Activated CD4-positive, alpha-beta memory T cell treated with anti-CD3 and anti-CD28 coated beads for 36 hours (primary cell): ENCODE results near the gene LIPG. TPM values are rescaled to one million over a fixed set of nuclear protein-coding genes. Genes with fewer than 3 reads are reported as not detected.
"Not testable (repeated sequence)": the region's sequence is repeated elsewhere in the genome, so short reads cannot be mapped to it uniquely, and the experiment has no call there.

ENCODE experiments used
- CTCF ChIA-PET: fragments of 350-600 bp; sonication (Branson Sonifier 250); formaldehyde crosslinking; loops from one replicate; lab custom pipeline; 2021; ENCODE audit warnings: antibody characterized with exemption, inconsistent platforms; lab: Charles Lee
- POLR2A ChIA-PET: fragments of 350-600 bp; sonication (Branson Sonifier 250); formaldehyde crosslinking; loops from one replicate; lab custom pipeline; 2021; ENCODE audit warnings: antibody characterized with exemption; lab: Charles Lee
- DNase-seq: peaks from one replicate; pipeline ENCODE4 v3.0.0-alpha.2; 2020
- H3K27ac Mint-ChIP-seq: one replicate; pipeline ENCODE4 v1.8.0; 2021; ENCODE audit warnings: mixed read lengths
- H3K27me3 Mint-ChIP-seq: one replicate; pipeline ENCODE4 v1.8.0; 2021; ENCODE audit warnings: mixed read lengths
- H3K36me3 Mint-ChIP-seq: one replicate; pipeline ENCODE4 v1.8.0; 2021; ENCODE audit warnings: mixed read lengths
- H3K4me1 Mint-ChIP-seq: one replicate; pipeline ENCODE4 v1.8.0; 2021; ENCODE audit warnings: low read depth, mixed read lengths
- H3K4me3 Mint-ChIP-seq: one replicate; pipeline ENCODE4 v1.8.0; 2021; ENCODE audit warnings: mild to moderate bottlenecking, mixed read lengths
- H3K9me3 Mint-ChIP-seq: one replicate; pipeline ENCODE4 v1.8.0; 2021; ENCODE audit warnings: mixed read lengths
- intact Hi-C: fragments of 100-400 bp; cut with micrococcal nuclease; formaldehyde crosslinking; loops from one replicate; pipeline ENCODE4 v1.15.1; 2023
- total RNA-seq, 2 experiments: library from RNA; stranded (reverse); gene quantifications; one replicate each; pipeline ENCODE4 v1.2.3, GENCODE V29; 2021

Gene LIPG
- total RNA-seq, 2 experiments from 2014 or later, result 0.17 to 0.50 TPM

DNA sequence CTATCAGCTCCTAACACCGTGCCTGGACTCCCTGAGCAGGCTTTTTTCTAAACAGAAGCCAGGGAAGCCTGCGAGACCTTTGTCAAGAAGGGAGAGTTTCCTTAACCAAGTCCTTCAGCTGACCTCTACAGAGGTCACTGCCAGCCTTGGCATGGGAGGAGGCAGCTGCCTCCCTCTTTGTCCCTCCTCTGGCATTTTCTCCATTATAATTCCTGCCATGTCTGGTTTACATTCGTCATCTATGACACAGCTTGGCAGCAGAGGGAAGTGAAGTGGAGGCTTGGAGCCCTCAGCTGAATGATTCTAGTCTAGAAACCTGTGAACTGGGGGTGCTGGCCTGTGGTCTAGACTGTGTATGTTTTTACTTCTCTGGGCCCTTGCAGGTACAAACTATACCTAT, 22.5 kb downstream of the LIPG start:
- Mint-ChIP-seq H3K27me3 (peaks cover 6% of the 10 kb centered on the region), H3K27ac (no peak overlapping the region), H3K4me3 (no peak overlapping the region), H3K9me3 (no peaks in the 10 kb centered on the region), H3K4me1 (no peaks in the 10 kb centered on the region), H3K36me3 (no peaks in the 10 kb centered on the region)
- ChIA-PET POLR2A (no interaction called here), CTCF (no interaction called here)
- DNase-seq, result no peak
- intact Hi-C loops, result no loop called here

DNA sequence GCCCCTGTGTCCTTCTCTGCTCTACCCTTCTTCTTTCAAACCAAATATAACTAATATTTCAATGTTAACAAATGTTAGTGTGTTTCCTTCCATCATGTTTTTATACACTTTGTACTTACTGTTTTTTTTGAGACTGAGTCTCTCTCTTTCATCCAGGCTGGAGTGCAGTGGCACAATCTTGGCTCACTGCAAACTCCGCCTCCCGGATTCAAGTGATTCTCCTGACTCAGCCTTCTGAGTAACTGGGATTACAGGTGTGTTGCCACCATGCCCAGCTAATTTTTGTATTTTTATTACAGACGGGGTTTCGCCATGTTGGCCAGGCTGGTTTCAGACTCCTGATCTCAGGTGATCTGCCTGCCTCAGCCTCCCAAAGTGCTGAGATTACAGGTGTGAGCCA, 23.1 kb downstream of the LIPG start:
- H3K4me3 Mint-ChIP-seq, H3K4me1 Mint-ChIP-seq, H3K9me3 Mint-ChIP-seq, POLR2A ChIA-PET, H3K27me3 Mint-ChIP-seq, CTCF ChIA-PET, H3K27ac Mint-ChIP-seq, DNase-seq, H3K36me3 Mint-ChIP-seq, intact Hi-C loops: not testable (repeated sequence)

- ChIA-PET CTCF (no interaction called here), POLR2A (no interaction called here)
- no peaks in the 10 kb centered on the region for H3K36me3 Mint-ChIP-seq
- intact Hi-C loops, result no loop called here
- DNase-seq, result no peak
- peaks cover 7% of the 10 kb centered on the region for H3K27me3 Mint-ChIP-seq
- no peaks in the 10 kb centered on the region for H3K4me1 Mint-ChIP-seq
- H3K27ac Mint-ChIP-seq, result no peak overlapping the region
- H3K9me3 Mint-ChIP-seq, result no peaks in the 10 kb centered on the region
- no peak overlapping the region for H3K4me3 Mint-ChIP-seq
Measured at GRCh38 chr18:49585781-49586663, 24.2 kb downstream of the LIPG start.

DNA sequence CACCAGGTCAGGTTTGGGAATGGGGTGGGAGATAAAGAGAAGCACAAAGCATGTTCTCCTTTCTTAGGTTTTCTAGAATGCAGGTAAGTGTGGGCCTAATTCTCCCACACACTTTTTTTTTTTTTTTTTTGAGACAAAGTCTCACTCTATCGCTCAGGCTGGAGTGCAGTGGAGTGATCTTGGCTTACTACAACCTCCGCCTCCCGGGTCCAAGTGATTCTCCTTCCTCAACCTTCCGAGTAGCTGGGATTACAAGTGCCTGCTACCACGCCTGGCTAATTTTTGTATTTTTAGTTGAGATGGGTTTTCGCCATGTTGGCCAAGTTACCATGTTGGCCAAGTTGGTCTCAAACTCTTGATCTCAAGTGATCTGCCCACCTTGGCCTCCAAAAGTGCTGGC, 26.3 kb downstream of the LIPG start:
- H3K4me1 Mint-ChIP-seq, result no peaks in the 10 kb centered on the region
- POLR2A ChIA-PET, result no interaction called here
- intact Hi-C loops, result no loop called here
- H3K36me3 Mint-ChIP-seq, result no peaks in the 10 kb centered on the region
- CTCF ChIA-PET, result no interaction called here
- no peaks in the 10 kb centered on the region for H3K9me3 Mint-ChIP-seq
- peaks cover 3% of the 10 kb centered on the region for H3K27me3 Mint-ChIP-seq
- DNase-seq, result no peak
- no peak overlapping the region for H3K27ac Mint-ChIP-seq
- H3K4me3 Mint-ChIP-seq, result no peak overlapping the region

GRCh38 chr18:49588971-49589370, 27.1 kb downstream of the LIPG start:
- H3K27ac Mint-ChIP-seq, result no peak overlapping the region
- POLR2A ChIA-PET, result no interaction called here
- H3K27me3 Mint-ChIP-seq, result peaks cover 7% of the 10 kb centered on the region
- no peaks in the 10 kb centered on the region for H3K4me1 Mint-ChIP-seq
- no peak overlapping the region for H3K4me3 Mint-ChIP-seq
- DNase-seq, result no peak
- no peaks in the 10 kb centered on the region for H3K9me3 Mint-ChIP-seq
- intact Hi-C loops, result no loop called here
- CTCF ChIA-PET, result no interaction called here
- no peaks in the 10 kb centered on the region for H3K36me3 Mint-ChIP-seq

DNA sequence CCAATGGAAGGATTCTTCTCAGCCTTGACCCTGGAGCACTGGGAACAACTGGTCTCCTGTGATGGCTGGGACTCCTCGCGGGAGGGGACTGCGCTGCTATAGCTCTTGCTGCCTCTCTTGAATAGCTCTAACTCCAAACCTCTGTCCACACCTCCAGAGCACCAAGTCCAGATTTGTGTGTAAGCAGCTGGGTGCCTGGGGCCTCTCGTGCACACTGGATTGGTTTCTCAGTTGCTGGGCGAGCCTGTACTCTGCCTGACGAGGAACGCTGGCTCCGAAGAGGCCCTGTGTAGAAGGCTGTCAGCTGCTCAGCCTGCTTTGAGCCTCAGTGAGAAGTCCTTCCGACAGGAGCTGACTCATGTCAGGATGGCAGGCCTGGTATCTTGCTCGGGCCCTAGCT, 28.8 kb downstream of the LIPG start:
- Mint-ChIP-seq H3K4me1 (no peaks in the 10 kb centered on the region), H3K4me3 (no peak overlapping the region), H3K36me3 (no peaks in the 10 kb centered on the region), H3K27ac (no peak overlapping the region), H3K9me3 (no peaks in the 10 kb centered on the region), H3K27me3 (peaks cover 10% of the 10 kb centered on the region)
- intact Hi-C loops, result no loop called here
- ChIA-PET CTCF (no interaction called here), POLR2A (no interaction called here)
- DNase-seq, result no peak

DNA sequence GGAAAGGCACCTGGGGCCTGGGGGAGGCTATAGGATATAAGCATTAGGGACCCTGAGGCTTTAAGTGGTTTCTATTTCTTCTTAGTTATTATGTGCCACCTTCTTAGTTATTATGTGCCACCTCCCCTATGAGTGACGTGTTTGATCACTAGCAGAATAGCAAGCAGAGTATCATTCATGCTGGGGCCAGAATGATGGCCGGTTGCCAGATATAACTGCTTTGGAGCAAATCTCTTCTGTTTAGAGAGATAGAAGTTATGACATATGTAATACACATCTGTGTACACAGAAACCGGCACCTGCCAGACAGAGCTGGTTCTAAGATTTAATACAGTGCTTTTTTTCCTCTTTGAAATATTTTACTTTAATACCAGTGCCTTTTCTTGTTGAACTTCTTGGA, 29.4 kb downstream of the LIPG start:
- no peaks in the 10 kb centered on the region for H3K36me3 Mint-ChIP-seq
- H3K4me3 Mint-ChIP-seq, result no peak overlapping the region
- H3K27ac Mint-ChIP-seq, result no peak overlapping the region
- intact Hi-C loops, result no loop called here
- no peaks in the 10 kb centered on the region for H3K4me1 Mint-ChIP-seq
- H3K9me3 Mint-ChIP-seq, result no peaks in the 10 kb centered on the region
- ChIA-PET CTCF (no interaction called here), POLR2A (no interaction called here)
- H3K27me3 Mint-ChIP-seq, result peaks cover 10% of the 10 kb centered on the region
- no peak for DNase-seq

- Mint-ChIP-seq H3K9me3 (no peaks in the 10 kb centered on the region), H3K4me1 (no peaks in the 10 kb centered on the region), H3K27me3 (peaks cover 10% of the 10 kb centered on the region), H3K4me3 (no peak overlapping the region), H3K36me3 (no peaks in the 10 kb centered on the region), H3K27ac (no peak overlapping the region)
- intact Hi-C loops, result no loop called here
- no peak for DNase-seq
- ChIA-PET POLR2A (no interaction called here), CTCF (no interaction called here)
Measured at GRCh38 chr18:49591775-49592174, 29.9 kb downstream of the LIPG start.

DNA sequence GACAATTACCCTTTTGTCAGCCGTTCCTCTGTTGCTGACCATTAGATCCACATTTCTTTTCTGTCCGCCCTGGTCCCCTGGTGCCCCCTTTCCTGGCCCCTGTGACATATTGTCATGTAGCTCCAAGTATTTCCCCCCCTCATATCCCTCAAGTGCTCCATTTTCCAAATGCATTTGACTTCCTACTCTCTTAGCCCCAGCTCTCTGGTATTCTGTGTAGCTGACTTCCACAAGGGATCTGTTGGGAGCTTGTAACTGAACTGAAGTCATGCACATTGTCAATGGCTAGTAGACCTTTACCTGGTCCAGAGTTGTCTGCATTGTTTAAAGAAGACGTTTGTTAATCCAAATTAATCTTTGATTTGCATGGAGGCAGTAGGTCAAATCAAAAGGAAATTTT, 34.8 kb downstream of the LIPG start:
- DNase-seq, result no peak
- H3K4me1 Mint-ChIP-seq, result peaks cover 4% of the 10 kb centered on the region
- H3K4me3 Mint-ChIP-seq, result no peak overlapping the region
- intact Hi-C loops, result no loop called here
- H3K27ac Mint-ChIP-seq, result no peak overlapping the region
- ChIA-PET POLR2A (no interaction called here), CTCF (no interaction called here)
- H3K36me3 Mint-ChIP-seq, result no peaks in the 10 kb centered on the region
- peaks cover 15% of the 10 kb centered on the region for H3K27me3 Mint-ChIP-seq
- H3K9me3 Mint-ChIP-seq, result no peaks in the 10 kb centered on the region

DNA sequence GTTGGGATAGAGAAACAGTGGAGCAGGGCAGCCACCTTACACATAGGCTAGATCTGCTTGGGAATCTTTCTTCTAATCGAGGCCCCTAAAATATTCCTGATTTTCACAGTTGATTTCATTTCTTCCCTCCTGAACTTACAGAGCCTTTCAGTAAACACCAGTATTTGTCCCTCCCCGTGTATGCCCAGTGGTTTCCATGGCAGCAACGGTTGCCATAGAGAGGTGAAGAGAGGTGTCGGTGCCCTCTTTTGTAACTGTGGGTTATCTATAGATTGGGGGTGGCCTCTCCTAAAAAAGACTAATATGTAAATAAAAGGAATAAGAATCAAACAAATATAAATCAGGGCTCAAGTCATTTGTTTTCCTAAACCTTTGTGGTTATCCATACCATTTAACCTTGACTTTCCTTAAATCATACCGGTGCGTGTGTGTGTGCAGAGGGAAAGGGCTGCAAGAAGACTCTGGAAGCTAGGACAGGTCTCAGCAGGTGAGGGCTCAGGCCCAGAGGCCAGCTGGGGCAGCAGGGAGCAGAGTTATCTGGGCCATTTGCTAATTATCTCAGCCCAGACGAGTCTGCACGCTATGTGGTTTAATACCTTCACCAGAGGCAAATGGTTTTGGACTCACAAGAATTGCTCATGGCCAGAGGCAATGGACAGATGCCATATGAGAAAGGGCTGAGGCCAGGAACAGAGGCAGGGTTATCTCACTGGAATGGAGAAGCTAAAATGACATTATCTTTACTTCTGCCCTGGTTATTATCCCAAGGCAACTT, 35.5 kb downstream of the LIPG start:
- Mint-ChIP-seq H3K36me3 (no peaks in the 10 kb centered on the region), H3K4me1 (peaks cover 4% of the 10 kb centered on the region), H3K27ac (no peak overlapping the region), H3K9me3 (no peaks in the 10 kb centered on the region), H3K27me3 (peaks cover 18% of the 10 kb centered on the region), H3K4me3 (no peak overlapping the region)
- ChIA-PET POLR2A (no interaction called here), CTCF (no interaction called here)
- intact Hi-C loops, result no loop called here
- no peak for DNase-seq

- Mint-ChIP-seq H3K4me1 (peaks cover 4% of the 10 kb centered on the region), H3K9me3 (peaks cover 3% of the 10 kb centered on the region), H3K36me3 (no peaks in the 10 kb centered on the region), H3K4me3 (no peak overlapping the region), H3K27me3 (peaks cover 15% of the 10 kb centered on the region), H3K27ac (no peak overlapping the region)
- POLR2A ChIA-PET, result no interaction called here
- CTCF ChIA-PET, result no interaction called here
- intact Hi-C loops, result no loop called here
- DNase-seq, result no peak
Measured at GRCh38 chr18:49601211-49601610, 39.4 kb downstream of the LIPG start.

DNA sequence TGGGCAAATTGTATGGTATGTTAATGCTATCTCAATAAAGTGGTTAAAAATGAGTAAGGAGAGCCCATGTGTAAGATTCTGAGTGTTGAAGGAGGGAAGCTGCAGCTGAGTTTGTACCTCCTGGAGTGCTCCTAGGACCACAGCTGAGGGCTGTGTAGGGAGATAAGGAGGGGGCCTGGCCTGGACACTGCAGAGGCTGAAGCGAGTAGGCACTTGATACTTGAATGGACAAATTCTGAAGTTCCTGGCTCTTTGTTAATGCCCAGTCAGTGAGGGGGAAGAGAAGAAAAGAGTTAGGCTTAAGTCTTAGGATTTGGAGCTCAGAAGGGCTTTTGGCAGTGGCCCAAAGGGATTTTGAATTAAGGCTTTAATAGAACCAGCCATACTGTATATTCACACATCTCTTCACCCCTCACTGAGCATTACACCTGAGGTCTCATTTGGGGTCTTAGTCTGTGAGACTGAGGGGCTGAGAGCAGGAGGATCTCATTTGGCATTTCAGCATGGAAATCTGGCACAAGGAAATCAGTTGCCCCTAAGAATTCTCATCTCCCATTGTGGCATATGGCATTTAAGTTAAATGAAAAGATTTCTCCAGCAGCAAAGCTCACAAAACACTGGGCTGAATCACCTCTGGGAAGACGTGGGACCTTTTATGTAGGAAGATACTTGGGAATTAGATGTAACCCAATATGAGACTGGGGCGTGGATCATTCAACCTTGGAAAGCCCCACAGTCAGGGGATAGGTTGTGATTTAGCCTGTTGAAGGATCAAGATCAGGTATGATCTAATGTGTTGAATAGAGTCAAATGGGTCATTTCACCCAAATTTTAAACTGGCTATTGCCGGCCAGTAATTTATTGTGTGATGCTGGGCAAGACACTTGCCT, 46.8 kb downstream of the LIPG start:
- peaks cover 4% of the 10 kb centered on the region for H3K27me3 Mint-ChIP-seq
- no peak overlapping the region for H3K4me3 Mint-ChIP-seq
- POLR2A ChIA-PET, result no interaction called here
- intact Hi-C loops, result no loop called here
- CTCF ChIA-PET, result no interaction called here
- H3K27ac Mint-ChIP-seq, result no peak overlapping the region
- peaks cover 3% of the 10 kb centered on the region for H3K9me3 Mint-ChIP-seq
- H3K36me3 Mint-ChIP-seq, result no peaks in the 10 kb centered on the region
- no peak for DNase-seq
- H3K4me1 Mint-ChIP-seq, result no peaks in the 10 kb centered on the region
